Mesenchymal stem cell (in vitro differentiated cells and primary cell): ENCODE measurements around the gene NR2F2.
A peak's percentile ranks its signal among the peaks of the same experiment; 100 is the strongest.

Experiments
- DNase-seq: peaks from one replicate; pipeline ENCODE4 v3.0.0-alpha.2; 2013
- H2AFZ ChIP-seq: one replicate; pipeline ENCODE4 v1.6.1; 2013; ENCODE audit warnings: low read depth, mild to moderate bottlenecking, control low read depth, inconsistent platforms, low read length, moderate library complexity
- H2AK5ac ChIP-seq: 2 replicates; pipeline ENCODE4 v1.6.1; 2013; ENCODE audit warnings: low read length, moderate library complexity, mild to moderate bottlenecking, inconsistent platforms; ENCODE audit not compliant: severe bottlenecking
- H2BK120ac ChIP-seq: one replicate; pipeline ENCODE4 v1.6.1; 2013; ENCODE audit warnings: low read depth, mild to moderate bottlenecking, inconsistent platforms, low read length, moderate library complexity
- H2BK12ac ChIP-seq, 2 experiments: one replicate each; pipeline ENCODE4 v1.6.1; 2013; ENCODE audit warnings: inconsistent platforms in 2 of 2, low read length in 2 of 2, mild to moderate bottlenecking in 2 of 2, moderate library complexity in 2 of 2, control low read depth in 1 of 2
- H2BK15ac ChIP-seq: one replicate; pipeline ENCODE4 v1.6.1; 2013; ENCODE audit warnings: mild to moderate bottlenecking, low read depth, inconsistent platforms; ENCODE audit not compliant: poor library complexity, severe bottlenecking
- H2BK5ac ChIP-seq: 2 replicates; pipeline ENCODE4 v1.6.1; 2013; ENCODE audit warnings: low read depth, mild to moderate bottlenecking, low read length, control low read depth, inconsistent platforms; ENCODE audit not compliant: poor library complexity, severe bottlenecking
- H3K14ac ChIP-seq, 2 experiments: one replicate each; pipeline ENCODE4 v1.6.1; 2013; ENCODE audit warnings: inconsistent platforms in 2 of 2, low read length in 2 of 2, control low read depth in 1 of 2, mild to moderate bottlenecking in 1 of 2, moderate library complexity in 1 of 2
- H3K18ac ChIP-seq, 2 experiments: one replicate each; pipeline ENCODE4 v1.6.1; 2013; ENCODE audit warnings: inconsistent platforms in 2 of 2, low read length in 2 of 2, control low read depth in 1 of 2, low read depth in 1 of 2, mild to moderate bottlenecking in 1 of 2
- H3K23ac ChIP-seq, 2 experiments: one replicate each; pipeline ENCODE4 v1.6.1; 2013; ENCODE audit warnings: inconsistent platforms in 2 of 2, low read length in 2 of 2, mild to moderate bottlenecking in 2 of 2, moderate library complexity in 2 of 2, control low read depth in 1 of 2
- H3K27ac ChIP-seq: 2 replicates; pipeline ENCODE4 v1.5.1; 2013; ENCODE audit warnings: mild to moderate bottlenecking, moderate library complexity, low read length, control low read depth, inconsistent platforms; ENCODE audit not compliant: poor library complexity, severe bottlenecking
- H3K27me3 ChIP-seq, 2 experiments: 2 replicates each; pipeline versions ENCODE4 v1.6.1 to v1.7.0; 2013; ENCODE audit warnings: low read length in 2 of 2, mild to moderate bottlenecking in 2 of 2, moderate library complexity in 2 of 2, control low read depth in 1 of 2, inconsistent platforms in 1 of 2; ENCODE audit not compliant: control insufficient read depth in 1 of 2, insufficient read depth in 1 of 2
- H3K36me3 ChIP-seq, 2 experiments: 2 replicates each; pipeline versions ENCODE4 v1.6.1 to v1.7.0; 2013; ENCODE audit warnings: low read length in 2 of 2, control low read depth in 1 of 2, inconsistent platforms in 1 of 2, low read depth in 1 of 2, mild to moderate bottlenecking in 1 of 2; ENCODE audit not compliant: insufficient read depth in 2 of 2, control insufficient read depth in 1 of 2
- H3K4ac ChIP-seq, 2 experiments: one replicate each; pipeline ENCODE4 v1.6.1; 2013; ENCODE audit warnings: inconsistent platforms in 2 of 2, low read length in 2 of 2, mild to moderate bottlenecking in 2 of 2, moderate library complexity in 2 of 2, control low read depth in 1 of 2, low read depth in 1 of 2
- H3K4me1 ChIP-seq: 2 replicates; pipeline ENCODE4 v1.6.1; 2013; ENCODE audit warnings: low read depth, low read length, control low read depth; ENCODE audit not compliant: control insufficient read depth, insufficient read depth
- H3K4me2 ChIP-seq: 2 replicates; pipeline ENCODE4 v1.6.1; 2013; ENCODE audit warnings: low read length, mild to moderate bottlenecking, inconsistent platforms; ENCODE audit not compliant: poor library complexity, severe bottlenecking
- H3K4me3 ChIP-seq, 2 experiments: 2 replicates each; pipeline versions ENCODE4 v1.5.1 to v1.7.0; 2013; ENCODE audit warnings: low read length in 2 of 2, mild to moderate bottlenecking in 2 of 2, control low read depth in 1 of 2, low read depth in 1 of 2; ENCODE audit not compliant: insufficient read depth in 1 of 2
- H3K79me1 ChIP-seq: replicated peaks from 2 replicates; pipeline ENCODE4 v1.6.1; 2013; ENCODE audit warnings: mild to moderate bottlenecking, control low read depth, low read length, inconsistent platforms; ENCODE audit not compliant: poor library complexity, severe bottlenecking
- H3K9ac ChIP-seq: 2 replicates; pipeline ENCODE4 v1.7.0; 2013; ENCODE audit warnings: mild to moderate bottlenecking, low read length, moderate library complexity
- H3K9me3 ChIP-seq: 2 replicates; pipeline ENCODE4 v1.7.0; 2013; ENCODE audit warnings: mild to moderate bottlenecking, low read length; ENCODE audit not compliant: control insufficient read depth
- H4K8ac ChIP-seq: one replicate; pipeline ENCODE4 v1.6.1; 2013; ENCODE audit warnings: inconsistent platforms, mild to moderate bottlenecking, low read length, moderate library complexity
- H4K91ac ChIP-seq: one replicate; pipeline ENCODE4 v1.6.1; 2013; ENCODE audit warnings: mild to moderate bottlenecking, low read length, inconsistent platforms
- WGBS: methylation state at CpG from one replicate; pipeline ENCODE4 v1.1.7; 2013; ENCODE audit warnings: mixed read lengths; 5-methylcytosine and 5-hydroxymethylcytosine counted together

Gene NR2F2

DNA sequence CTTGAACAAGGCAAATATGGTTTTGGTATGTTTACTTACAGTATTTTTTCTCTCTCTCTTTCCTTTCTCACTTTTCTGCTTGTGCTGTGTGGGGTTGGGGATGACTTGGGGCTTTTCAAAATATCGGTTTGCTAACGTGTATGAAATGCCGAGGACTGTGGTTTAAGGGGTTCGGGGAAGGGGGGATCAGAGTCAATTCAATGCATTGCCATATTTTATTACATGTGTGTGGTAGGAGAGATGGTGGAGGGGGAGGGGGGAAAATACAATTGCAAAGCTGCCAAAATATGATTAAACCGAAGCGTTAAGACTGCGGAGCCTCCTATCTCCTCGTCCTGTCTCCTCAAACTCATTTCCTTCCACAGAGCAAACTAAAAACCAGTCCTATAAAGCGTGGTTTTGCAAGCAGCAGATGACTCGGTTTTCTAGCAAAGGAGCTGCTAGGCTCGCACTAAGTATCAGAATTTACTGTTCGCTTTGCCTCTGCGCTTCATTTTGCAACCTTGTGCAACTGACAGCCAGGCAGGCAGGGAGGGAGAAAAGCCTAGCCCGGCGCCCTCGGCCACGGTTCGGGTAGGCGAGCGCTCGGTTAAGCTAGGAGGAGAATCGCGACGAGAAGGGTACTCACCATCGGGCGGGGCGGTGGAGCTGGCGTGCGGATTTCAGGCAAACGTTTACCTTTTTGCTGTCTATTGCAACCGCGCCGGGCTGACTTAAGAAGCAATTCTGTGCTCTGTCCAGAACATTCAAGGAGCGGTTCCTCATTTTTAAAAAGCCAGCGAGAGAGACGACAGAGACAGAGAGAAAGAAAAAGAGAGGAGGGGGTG, 4.0 kb upstream of the NR2F2 start:
- under 1% methylated on average over 30 of the region's 36 CpGs for WGBS
- DNase-seq = peak; percentile 76

DNA sequence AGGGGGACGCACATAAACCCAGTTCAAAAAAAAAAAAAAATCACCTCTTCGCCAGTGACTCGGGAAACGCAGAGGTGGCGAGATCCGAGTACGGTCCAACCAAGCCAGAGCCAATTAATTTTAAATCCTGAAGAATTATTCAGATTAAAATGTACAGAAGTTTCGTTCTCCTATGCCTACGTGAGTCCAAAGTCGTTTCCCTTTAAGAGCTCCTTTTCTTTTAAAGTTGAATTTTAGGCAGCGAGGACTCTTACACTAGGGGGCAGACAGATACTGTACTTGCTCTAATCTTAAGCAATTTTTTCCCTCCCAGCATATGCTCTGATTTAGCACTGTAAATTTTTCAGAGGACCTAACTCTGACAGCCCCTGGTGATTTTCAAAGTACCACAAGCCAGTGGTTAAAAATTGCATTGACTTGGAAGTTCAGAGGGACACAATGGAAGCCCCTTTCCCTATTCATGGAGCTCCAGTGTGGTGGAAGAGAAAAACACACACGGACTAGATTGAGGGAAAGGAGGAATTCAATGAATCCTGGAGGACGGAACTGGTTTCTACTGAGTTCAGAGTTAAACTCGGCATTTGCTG, 3.3 kb upstream of the NR2F2 start:
- Histone ChIP-seq H2BK15ac (no peak overlapping the region), H2AFZ (no peak overlapping the region), H3K18ac (peak overlapping the region; percentile 48 to 75), H3K36me3 (peaks cover 1 to 11% of the 10 kb centered on the region in 2 experiments), H2BK120ac (peak overlapping the region; percentile 87), H3K4ac (peak overlapping the region in 1 of 2 experiments; percentile 94), H3K4me1 (peaks cover 17% of the 10 kb centered on the region), H3K4me2 (peak overlapping the region; percentile 79), H3K79me1 (no peaks in the 10 kb centered on the region), H4K91ac (no peak overlapping the region), H4K8ac (peak overlapping the region; percentile 41), H3K23ac (no peak overlapping the region), H2BK12ac (peak overlapping the region in 1 of 2 experiments; percentile 47), H2AK5ac (no peak overlapping the region), H3K9ac (peak overlapping the region; percentile 99), H2BK5ac (peak overlapping the region; percentile 94), H3K27me3 (no peaks in the 10 kb centered on the region), H3K4me3 (peak overlapping the region; percentile 77 to 83), H3K9me3 (no peaks in the 10 kb centered on the region), H3K27ac (peak overlapping the region; percentile 97), H3K14ac (peak overlapping the region in 1 of 2 experiments; percentile 39)
- 4% methylated on average over 4 of the region's 14 CpGs for WGBS
- DNase-seq = peak; percentile 92

More for the DNA sequence above, 4.0 kb upstream of the NR2F2 start:
- Histone ChIP-seq H2BK120ac (peak overlapping the region; percentile 87), H3K9ac (peak overlapping the region; percentile 99), H2BK5ac (peak overlapping the region; percentile 94), H3K4me1 (peaks cover 21% of the 10 kb centered on the region), H2AFZ (no peak overlapping the region), H3K36me3 (peaks cover 0 to 4% of the 10 kb centered on the region in 2 experiments), H3K4me2 (peak overlapping the region; percentile 72), H2AK5ac (peak overlapping the region; percentile 60), H2BK12ac (peak overlapping the region; percentile 34 to 98), H4K91ac (peak overlapping the region; percentile 89), H3K4ac (peak overlapping the region; percentile 92 to 94), H3K79me1 (no peaks in the 10 kb centered on the region), H3K14ac (peak overlapping the region; percentile 39 to 96), H3K9me3 (no peaks in the 10 kb centered on the region), H3K27ac (peak overlapping the region; percentile 97), H3K27me3 (no peaks in the 10 kb centered on the region), H3K18ac (peak overlapping the region; percentile 75 to 98), H4K8ac (peak overlapping the region; percentile 41), H3K23ac (peak overlapping the region in 1 of 2 experiments; percentile 83), H3K4me3 (peak overlapping the region; percentile 77 to 83), H2BK15ac (peak overlapping the region; percentile 82)

DNA sequence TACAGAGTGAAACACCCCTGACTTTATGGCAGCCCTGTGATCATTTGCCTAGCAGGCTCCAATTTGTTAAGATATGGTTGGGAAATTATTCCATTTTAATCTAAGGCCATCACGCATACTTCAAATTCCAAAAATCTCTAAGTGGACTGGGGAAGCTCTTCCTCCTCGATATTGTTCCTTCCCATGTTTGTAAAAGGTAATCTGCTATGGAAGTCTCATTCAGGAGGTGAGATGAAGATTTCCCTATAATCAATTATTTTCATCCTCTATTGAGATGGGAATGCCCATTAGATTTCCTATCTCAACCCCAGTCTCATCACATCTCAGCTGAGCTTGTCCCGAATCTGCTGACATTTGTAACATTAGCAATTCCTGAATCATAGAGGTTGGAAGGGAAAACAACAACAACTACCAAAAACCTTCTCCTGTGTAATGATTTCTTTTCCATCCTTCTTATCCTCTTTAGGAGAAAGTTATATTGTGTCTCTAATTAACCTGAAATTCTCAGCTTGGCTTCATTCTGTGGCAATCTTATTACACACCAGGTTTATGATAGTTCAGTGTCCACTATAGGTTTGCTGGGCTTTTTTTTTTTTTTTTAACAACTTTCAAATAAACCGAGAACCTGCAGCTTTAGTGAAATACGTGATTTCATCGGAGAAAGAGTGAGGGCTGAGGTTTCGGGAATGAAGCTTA, 2.2 kb upstream of the NR2F2 start:
- H2AK5ac ChIP-seq = no peak overlapping the region
- peak; percentile 32 for DNase-seq
- H2BK120ac ChIP-seq = no peak overlapping the region
- H4K91ac ChIP-seq = no peak overlapping the region
- no peak overlapping the region for H3K4ac ChIP-seq
- H3K23ac ChIP-seq = no peak overlapping the region
- peaks cover 8% of the 10 kb centered on the region for H3K4me1 ChIP-seq
- no peak overlapping the region for H2BK15ac ChIP-seq
- peaks cover 5 to 17% of the 10 kb centered on the region in 2 experiments for H3K36me3 ChIP-seq
- no peaks in the 10 kb centered on the region for H3K79me1 ChIP-seq
- peak overlapping the region in 1 of 2 experiments; percentile 55 for H3K18ac ChIP-seq
- H2BK5ac ChIP-seq = no peak overlapping the region
- peak overlapping the region; percentile 99 for H3K9ac ChIP-seq
- H3K4me2 ChIP-seq = peak overlapping the region; percentile 55
- H3K27me3 ChIP-seq = no peaks in the 10 kb centered on the region
- H2BK12ac ChIP-seq = no peak overlapping the region
- H4K8ac ChIP-seq = no peak overlapping the region
- peak overlapping the region; percentile 73 for H3K27ac ChIP-seq
- no peaks in the 10 kb centered on the region for H3K9me3 ChIP-seq
- 13% methylated on average over 1 of the region's 7 CpGs for WGBS
- no peak overlapping the region for H2AFZ ChIP-seq
- H3K14ac ChIP-seq = no peak overlapping the region
- H3K4me3 ChIP-seq = peak overlapping the region in 1 of 2 experiments; percentile 83

DNA sequence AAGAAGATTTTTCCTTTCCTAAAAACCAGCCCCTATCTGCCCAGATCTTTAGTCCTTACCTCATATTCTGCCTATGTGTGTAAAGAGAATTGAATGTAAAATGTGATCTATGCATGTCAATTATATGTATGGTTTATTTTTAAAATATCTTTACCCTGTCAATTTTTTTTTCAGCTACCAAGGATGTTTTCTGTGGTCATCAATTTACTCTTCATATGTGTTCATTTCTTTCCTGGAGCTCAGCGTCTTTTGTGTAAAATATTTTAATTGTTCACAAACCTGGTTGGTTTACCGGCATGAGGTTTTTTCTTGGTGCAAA, 1.7 kb upstream of the NR2F2 start:
- no peak overlapping the region for H4K8ac ChIP-seq
- H3K4me1 ChIP-seq = peaks cover 6% of the 10 kb centered on the region
- H3K9me3 ChIP-seq = no peaks in the 10 kb centered on the region
- peak overlapping the region; percentile 99 for H3K9ac ChIP-seq
- no peak overlapping the region for H2BK15ac ChIP-seq
- no peak overlapping the region for H3K4ac ChIP-seq
- H3K27ac ChIP-seq = peak overlapping the region; percentile 99
- H2BK120ac ChIP-seq = no peak overlapping the region
- no peak for DNase-seq
- peak overlapping the region in 1 of 2 experiments; percentile 83 for H3K4me3 ChIP-seq
- H3K14ac ChIP-seq = no peak overlapping the region
- 73% methylated on average over 2 of the region's 2 CpGs for WGBS
- H3K4me2 ChIP-seq = no peak overlapping the region
- no peak overlapping the region for H2BK12ac ChIP-seq
- peaks cover 7 to 22% of the 10 kb centered on the region in 2 experiments for H3K36me3 ChIP-seq
- H3K23ac ChIP-seq = no peak overlapping the region
- no peak overlapping the region for H4K91ac ChIP-seq
- no peak overlapping the region for H3K18ac ChIP-seq
- H3K27me3 ChIP-seq = no peaks in the 10 kb centered on the region
- H2AFZ ChIP-seq = no peak overlapping the region
- H2AK5ac ChIP-seq = no peak overlapping the region
- no peaks in the 10 kb centered on the region for H3K79me1 ChIP-seq
- H2BK5ac ChIP-seq = no peak overlapping the region
